Liver (tissue), 9 donors: Measurements from ENCODE around the gene ATP11B. TPM values are rescaled to one million over a fixed set of nuclear protein-coding genes. Genes with fewer than 3 reads are reported as not detected.
A peak's percentile ranks its signal among the peaks of the same experiment; 100 is the strongest.

ENCODE experiments used
- DNase-seq: peaks from one replicate; pipeline ENCODE4 v3.0.0-alpha.2; 2017; ENCODE audit warnings: low spot score
- H3K27ac ChIP-seq, 2 donors: one replicate each; pipeline ENCODE4 v1.7.0; 2013; ENCODE audit warnings: inconsistent platforms in 2 of 2, low read length in 2 of 2, control low read depth in 1 of 2, low read depth in 1 of 2, mild to moderate bottlenecking in 1 of 2
- H3K27me3 ChIP-seq, 4 donors: one replicate each; pipeline versions ENCODE4 v1.6.1 to v1.7.0; 2013; ENCODE audit warnings: low read length in 3 of 4, inconsistent platforms in 1 of 4, mild to moderate bottlenecking in 1 of 4, moderate library complexity in 1 of 4; ENCODE audit not compliant: control insufficient read depth in 4 of 4, insufficient read depth in 4 of 4
- H3K36me3 ChIP-seq, 4 donors: one replicate each; pipeline versions ENCODE4 v1.6.1 to v1.7.0; 2013; ENCODE audit warnings: low read length in 3 of 4, mild to moderate bottlenecking in 3 of 4, low read depth in 1 of 4, moderate library complexity in 1 of 4; ENCODE audit not compliant: control insufficient read depth in 4 of 4, insufficient read depth in 3 of 4
- H3K4me1 ChIP-seq, 4 donors: one replicate each; pipeline versions ENCODE4 v1.6.1 to v1.7.0; 2013; ENCODE audit warnings: low read length in 3 of 4, mild to moderate bottlenecking in 3 of 4, moderate library complexity in 1 of 4; ENCODE audit not compliant: control insufficient read depth in 4 of 4, insufficient read depth in 4 of 4
- H3K4me3 ChIP-seq, 3 donors: one replicate each; pipeline versions ENCODE4 v1.6.1 to v1.7.0; 2013; ENCODE audit warnings: low read length in 3 of 3, control low read depth in 1 of 3, low read depth in 1 of 3, mild to moderate bottlenecking in 1 of 3
- H3K9ac ChIP-seq, 2 donors: one replicate each; pipeline ENCODE4 v1.7.0; 2013; ENCODE audit warnings: low read length in 2 of 2, mild to moderate bottlenecking in 2 of 2, moderate library complexity in 2 of 2, control low read depth in 1 of 2, low read depth in 1 of 2
- H3K9me3 ChIP-seq, 4 donors: one replicate each; pipeline versions ENCODE4 v1.6.1 to v1.7.0; 2013; ENCODE audit warnings: low read length in 3 of 4; ENCODE audit not compliant: control insufficient read depth in 4 of 4
- ATF3 ChIP-seq: IDR thresholded peaks from 2 replicates; pipeline ENCODE4 v1.6.1; 2016; ENCODE audit warnings: antibody characterized with exemption
- FOXA1 ChIP-seq: IDR thresholded peaks from 2 replicates; pipeline ENCODE4 v1.6.1; 2016; ENCODE audit warnings: antibody characterized with exemption
- FOXA2 ChIP-seq: IDR thresholded peaks from 2 replicates; pipeline ENCODE4 v1.6.1; 2016; ENCODE audit warnings: antibody characterized with exemption
- GABPA ChIP-seq, 2 donors: IDR thresholded peaks in 1 of 2; conservative IDR thresholded peaks in 1 of 2; 2 replicates each; pipeline ENCODE4 v1.6.1; 2016; ENCODE audit warnings: antibody characterized with exemption in 2 of 2, mild to moderate bottlenecking in 1 of 2, moderate library complexity in 1 of 2
- HNF4A ChIP-seq, 2 donors: conservative IDR thresholded peaks; 2 replicates each; pipeline ENCODE4 v1.6.1; 2016; ENCODE audit warnings: antibody characterized with exemption in 2 of 2, mild to moderate bottlenecking in 2 of 2
- MAX ChIP-seq: IDR thresholded peaks from 2 replicates; pipeline ENCODE4 v1.6.1; 2016; ENCODE audit warnings: antibody characterized with exemption
- NR2F2 ChIP-seq: IDR thresholded peaks from 2 replicates; pipeline ENCODE4 v1.6.1; 2016; ENCODE audit warnings: antibody characterized with exemption
- RAD21 ChIP-seq, 2 donors: IDR thresholded peaks; 2 replicates each; pipeline ENCODE4 v1.6.1; 2016; ENCODE audit warnings: antibody characterized with exemption in 2 of 2, mild to moderate bottlenecking in 2 of 2
- REST ChIP-seq: IDR thresholded peaks from 2 replicates; pipeline ENCODE4 v1.6.1; 2016; ENCODE audit warnings: antibody characterized with exemption, mild to moderate bottlenecking
- SP1 ChIP-seq: IDR thresholded peaks from 2 replicates; pipeline ENCODE4 v1.6.1; 2018; ENCODE audit warnings: antibody characterized with exemption, mild to moderate bottlenecking
- YY1 ChIP-seq: IDR thresholded peaks from 2 replicates; pipeline ENCODE4 v1.6.1; 2016; ENCODE audit warnings: antibody characterized with exemption, mild to moderate bottlenecking
- WGBS: extraction: QIAGEN DNeasy Blood & Tissue Kit; methylation state at CpG from one replicate; pipeline ENCODE4 v1.1.7; 2013; 5-methylcytosine and 5-hydroxymethylcytosine counted together
- polyA plus RNA-seq, 2 donors: library from polyadenylated mRNA; stranded (reverse) in 1 of 2; unstranded in 1 of 2; fragments of 200-250 nt in 1 of 2; fragments of >200 nt in 1 of 2; fragmentation: Nextera tagmentation in 1 of 2; extraction: Ambion mirVana in 1 of 2; gene quantifications; one replicate each; pipeline versions ENCODE4 v1.2.1 to v1.2.3, GENCODE V29; 2013 to 2015
- total RNA-seq, 2 donors: library from RNA; depleted of rRNA; stranded (reverse); fragments of >200 nt; gene quantifications; one replicate each; pipeline ENCODE4 v1.2.3, GENCODE V29; 2014
- donor health status: healthy.
- donor health status: healthy.
- donor health status: healthy.
- donor health status: healthy.
- donor health status: healthy.

ATP11B gene
- total and polyA plus RNA-seq, 4 donors: 5.9 to 49.6 (median 19.0) TPM

- WGBS: 77% methylated on average over 4 of the region's 4 CpGs
- Histone ChIP-seq H3K27ac (no peak overlapping the region), H3K9ac (no peak overlapping the region), H3K4me1 (peaks cover 5 to 14% (median 6%) of the 10 kb centered on the region in 4 donors), H3K36me3 (no peaks in the 10 kb centered on the region), H3K27me3 (no peaks in the 10 kb centered on the region), H3K9me3 (no peaks in the 10 kb centered on the region), H3K4me3 (no peak overlapping the region)
- DNase-seq: no peak
- peak in 1 of 2 donors; percentile 18 for TF ChIP-seq HNF4A (conservative IDR thresholded peaks at IDR 0.05)
- TF ChIP-seq ATF3: peak; percentile 86
- no peak for TF ChIP-seq NR2F2
- TF ChIP-seq RAD21 (IDR thresholded peaks at IDR 0.05): peak; percentile 14 to 38
- TF ChIP-seq SP1: no peak
These were observed 128.5 kb downstream of the ATP11B start for GRCh38 chr3:182921665-182922355.

- WGBS: 87% methylated on average over 4 of the region's 4 CpGs
- peak; percentile 62 for TF ChIP-seq YY1
- TF ChIP-seq GABPA (IDR thresholded peaks at IDR 0.05 in 1 of 2, conservative IDR thresholded peaks at IDR 0.05 in 1 of 2): no peak
- no peak overlapping the region for H3K27ac ChIP-seq
- no peaks in the 10 kb centered on the region for H3K27me3 ChIP-seq
- DNase-seq: no peak
- H3K36me3 ChIP-seq: no peaks in the 10 kb centered on the region
- H3K4me3 ChIP-seq: no peak overlapping the region
- H3K9ac ChIP-seq: no peak overlapping the region
- peaks cover 2 to 12% (median 5%) of the 10 kb centered on the region in 4 donors for H3K4me1 ChIP-seq
- H3K9me3 ChIP-seq: no peaks in the 10 kb centered on the region
These were observed 132.1 kb downstream of the ATP11B start for GRCh38 chr3:182925330-182925943.

- no peaks in the 10 kb centered on the region for H3K27me3 ChIP-seq
- H3K9me3 ChIP-seq: no peaks in the 10 kb centered on the region
- H3K4me1 ChIP-seq: peaks cover 0 to 7% (median 3%) of the 10 kb centered on the region in 4 donors
- H3K9ac ChIP-seq: no peak overlapping the region
- H3K4me3 ChIP-seq: no peak overlapping the region
- 94% methylated on average over 3 of the region's 3 CpGs for WGBS
- no peak overlapping the region for H3K27ac ChIP-seq
- TF ChIP-seq FOXA1: no peak
- no peak for TF ChIP-seq ATF3
- TF ChIP-seq HNF4A (conservative IDR thresholded peaks at IDR 0.05): no peak
- TF ChIP-seq FOXA2: no peak
- TF ChIP-seq MAX: no peak
- no peak for TF ChIP-seq REST
- no peaks in the 10 kb centered on the region for H3K36me3 ChIP-seq
- DNase-seq: no peak
These were observed 132.6 kb downstream of the ATP11B start for GRCh38 chr3:182925944-182926337.
